Vagina (tissue), 2 donors: ENCODE measurements around the gene S100A12. TPM values are rescaled to one million over a fixed set of nuclear protein-coding genes. Genes with fewer than 3 reads are reported as not detected.
"Not testable (repeated sequence)": the region's sequence is repeated elsewhere in the genome, so short reads cannot be mapped to it uniquely, and the experiment has no call there.

Experiments used
- DNase-seq, 2 donors: peaks; one replicate each; pipeline ENCODE4 v3.0.0-alpha.2; 2017; ENCODE audit errors: extremely low spot score in 2 of 2
- H3K27ac ChIP-seq: fragments of 200-600 bp; sonication (generic); one replicate; pipeline ENCODE4 v1.5.1; 2019
- H3K27me3 ChIP-seq: fragments of 200-600 bp; sonication (generic); one replicate; pipeline ENCODE4 v1.5.1; 2019
- H3K36me3 ChIP-seq, 2 donors: fragments of 200-600 bp; sonication (generic); one replicate each; pipeline ENCODE4 v1.5.1; 2017 to 2019
- H3K4me1 ChIP-seq: fragments of 200-600 bp; sonication (generic); one replicate; pipeline ENCODE4 v1.5.1; 2019
- H3K4me3 ChIP-seq, 2 donors: fragments of 200-600 bp; sonication (generic); 1 replicate in 1 of 2; 2 replicates in 1 of 2; pipeline ENCODE4 v1.5.1; 2016 to 2019
- H3K9me3 ChIP-seq: fragments of 200-600 bp; sonication (generic); one replicate; pipeline ENCODE4 v1.5.1; 2019
- POLR2A ChIP-seq, 2 donors: fragments of 450-650 bp; IDR thresholded peaks; one replicate each; pipeline ENCODE4 v1.6.1; 2017; ENCODE audit warnings: antibody characterized with exemption in 2 of 2, mild to moderate bottlenecking in 2 of 2, moderate library complexity in 2 of 2
- POLR2AphosphoS5 ChIP-seq, 2 donors: sonication (generic); formaldehyde crosslinking; IDR thresholded peaks; one replicate each; pipeline ENCODE4 v1.9.0; 2017; ENCODE audit warnings: antibody characterized with exemption in 2 of 2, mild to moderate bottlenecking in 2 of 2, low read depth in 1 of 2; ENCODE audit not compliant: insufficient read depth in 1 of 2
- intact Hi-C: fragments of 100-400 bp; cut with DNase I; formaldehyde crosslinking; loops from one replicate; pipeline ENCODE4 v1.15.1; 2023
- total RNA-seq: library from RNA; depleted of rRNA; stranded (reverse); fragments of >200 nt; gene quantifications from one replicate; pipeline ENCODE4 v1.2.3, GENCODE V29; 2016
- TF ChIP-seq, protein P1 (sequence below), 3 experiments: fragments of 450-650 bp in 2 of 3; fragments of 200-600 bp in 1 of 3; sonication (generic) in 1 of 3; IDR thresholded peaks; one replicate each; pipeline ENCODE4 v1.5.1; 2017 to 2019; ENCODE audit warnings: antibody characterized with exemption in 3 of 3, mild to moderate bottlenecking in 2 of 3, moderate library complexity in 2 of 3

Gene S100A12
- 4.2 TPM for total RNA-seq

DNA sequence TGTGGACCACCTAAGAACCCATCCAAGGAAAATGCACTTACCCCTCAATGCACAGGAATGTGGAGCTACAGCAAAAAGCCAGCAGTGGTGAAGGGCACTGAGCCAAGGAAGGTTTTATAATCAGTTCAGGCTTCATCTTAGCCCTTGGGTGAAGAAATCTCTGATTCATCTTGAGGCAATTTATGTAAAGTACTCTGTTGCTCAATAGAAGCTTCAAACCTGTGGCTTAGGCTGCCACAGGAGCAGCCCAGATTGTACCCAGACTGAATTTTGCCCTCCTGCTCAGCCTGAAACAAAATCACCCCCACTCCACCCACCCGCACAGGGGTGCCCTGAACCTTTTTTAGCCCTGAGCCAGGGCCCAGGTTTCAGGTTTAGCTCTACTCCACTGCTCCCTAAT, at the start of gene S100A12:
S100A12 (minus strand) TSS at position 111 of the 400 bp plus-strand sequence. CDS start 1,029 bp downstream, outside the sequence.
- Histone ChIP-seq H3K27ac (peak within 1 kb of the TSS; percentile 27), H3K4me3 (no peak within 1 kb of the TSS), H3K4me1 (no peaks in the 10 kb centered on the region), H3K9me3 (no peaks in the 10 kb centered on the region), H3K27me3 (no peaks in the 10 kb centered on the region), H3K36me3 (no peaks in the 10 kb centered on the region)
- DNase-seq, result peak in 1 of 2 donors; percentile 77
- intact Hi-C loops, result no loop called here
- TF ChIP-seq POLR2A (IDR thresholded peaks at IDR 0.05) (no peak), POLR2AphosphoS5 (IDR thresholded peaks at IDR 0.05; ENCODE audit: insufficient read depth in 1 of 2, low read depth in 1 of 2) (peak in 1 of 2 donors; percentile 56)
- TF ChIP-seq, protein P1, sequence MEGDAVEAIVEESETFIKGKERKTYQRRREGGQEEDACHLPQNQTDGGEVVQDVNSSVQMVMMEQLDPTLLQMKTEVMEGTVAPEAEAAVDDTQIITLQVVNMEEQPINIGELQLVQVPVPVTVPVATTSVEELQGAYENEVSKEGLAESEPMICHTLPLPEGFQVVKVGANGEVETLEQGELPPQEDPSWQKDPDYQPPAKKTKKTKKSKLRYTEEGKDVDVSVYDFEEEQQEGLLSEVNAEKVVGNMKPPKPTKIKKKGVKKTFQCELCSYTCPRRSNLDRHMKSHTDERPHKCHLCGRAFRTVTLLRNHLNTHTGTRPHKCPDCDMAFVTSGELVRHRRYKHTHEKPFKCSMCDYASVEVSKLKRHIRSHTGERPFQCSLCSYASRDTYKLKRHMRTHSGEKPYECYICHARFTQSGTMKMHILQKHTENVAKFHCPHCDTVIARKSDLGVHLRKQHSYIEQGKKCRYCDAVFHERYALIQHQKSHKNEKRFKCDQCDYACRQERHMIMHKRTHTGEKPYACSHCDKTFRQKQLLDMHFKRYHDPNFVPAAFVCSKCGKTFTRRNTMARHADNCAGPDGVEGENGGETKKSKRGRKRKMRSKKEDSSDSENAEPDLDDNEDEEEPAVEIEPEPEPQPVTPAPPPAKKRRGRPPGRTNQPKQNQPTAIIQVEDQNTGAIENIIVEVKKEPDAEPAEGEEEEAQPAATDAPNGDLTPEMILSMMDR (IDR thresholded peaks at IDR 0.05), result no peak

DNA sequence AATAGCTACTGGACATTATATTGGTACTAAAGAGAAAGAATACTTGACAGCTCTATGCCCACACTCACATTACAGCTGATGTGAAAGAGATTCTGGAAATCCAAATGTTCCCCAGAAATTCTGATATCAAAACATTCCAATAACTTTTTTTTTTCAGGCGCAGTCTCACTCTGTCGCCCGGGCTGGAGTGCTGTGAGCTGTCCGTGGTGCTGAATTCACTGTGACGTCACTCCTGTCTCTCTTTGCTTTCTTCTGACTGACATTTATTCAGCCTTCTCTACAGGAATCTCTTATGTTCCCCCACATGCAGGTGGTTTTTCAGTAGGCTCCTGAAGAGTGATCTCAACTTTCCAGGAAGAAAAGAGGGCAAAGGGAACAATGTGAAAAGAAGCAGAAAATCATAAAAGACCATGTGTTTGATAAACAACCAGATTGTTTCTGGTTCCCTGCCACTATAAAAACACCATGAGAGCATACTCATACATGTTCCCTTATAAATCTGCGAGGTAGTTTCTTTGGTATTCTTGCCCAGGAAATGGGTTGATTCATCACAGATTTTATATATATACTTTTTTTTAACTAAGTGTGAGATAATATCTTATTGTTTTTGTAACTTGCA, 47.1 kb upstream of the S100A12 start:
- no peak overlapping the region for H3K4me3 ChIP-seq
- TF ChIP-seq POLR2A (IDR thresholded peaks at IDR 0.05), result no peak
- TF ChIP-seq POLR2AphosphoS5 (IDR thresholded peaks at IDR 0.05; ENCODE audit: insufficient read depth in 1 of 2, low read depth in 1 of 2), result peak in 1 of 2 donors; percentile 36
- DNase-seq, result no peak
- intact Hi-C loops, result no loop called here
- H3K9me3 ChIP-seq, result no peaks in the 10 kb centered on the region
- H3K36me3 ChIP-seq, result no peaks in the 10 kb centered on the region
- H3K27me3 ChIP-seq, result no peaks in the 10 kb centered on the region
- H3K27ac ChIP-seq, result no peak overlapping the region
- no peaks in the 10 kb centered on the region for H3K4me1 ChIP-seq

DNA sequence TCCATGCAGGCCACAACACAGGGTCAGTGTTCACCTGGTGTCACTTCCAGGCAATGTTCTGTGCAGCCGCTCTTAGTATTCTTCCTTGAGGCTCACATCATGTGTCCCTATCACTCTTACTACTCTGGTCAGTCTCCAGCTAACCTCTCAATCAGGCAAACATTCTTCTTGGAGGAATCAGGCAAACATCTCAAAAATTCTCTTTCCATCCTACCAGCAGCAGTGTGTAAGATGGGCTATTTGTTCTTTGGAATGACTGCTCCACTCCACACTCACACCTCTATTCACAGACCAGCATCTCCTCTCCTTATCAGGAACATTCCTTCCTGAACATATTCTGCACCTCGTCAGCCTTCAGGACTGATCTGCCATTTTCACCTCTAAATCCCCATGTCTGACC, 44.9 kb upstream of the S100A12 start:
- intact Hi-C loops, result no loop called here
- no peaks in the 10 kb centered on the region for H3K27me3 ChIP-seq

DNA sequence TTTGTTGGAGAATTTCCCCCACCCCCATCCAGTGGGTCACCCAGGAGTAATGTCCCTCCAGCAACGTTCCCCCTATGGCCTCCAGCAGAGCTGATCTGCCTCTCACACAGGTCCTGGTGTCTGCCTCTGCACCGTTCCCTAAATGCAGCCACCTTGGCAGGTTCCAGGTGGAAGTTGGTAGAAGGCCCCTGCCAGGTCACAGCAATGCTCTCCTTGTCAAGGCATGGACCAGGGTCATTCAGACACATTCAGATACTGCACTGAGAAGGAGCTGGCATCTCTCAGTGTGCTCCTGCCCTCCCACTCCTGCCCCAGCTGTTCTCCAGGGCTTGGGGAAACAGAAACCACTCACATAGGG, 44.0 kb upstream of the S100A12 start:
- H3K9me3 ChIP-seq, H3K4me3 ChIP-seq, H3K36me3 ChIP-seq, intact Hi-C loops, H3K27ac ChIP-seq, H3K27me3 ChIP-seq, H3K4me1 ChIP-seq: not testable (repeated sequence)
- DNase-seq, result peak in 1 of 2 donors; percentile 52

More for the DNA sequence above, 44.9 kb upstream of the S100A12 start:
- DNase-seq, result no peak
- H3K4me3 ChIP-seq, result no peak overlapping the region
- TF ChIP-seq, protein P1 (IDR thresholded peaks at IDR 0.05), result no peak
- TF ChIP-seq POLR2A (IDR thresholded peaks at IDR 0.05) (no peak), POLR2AphosphoS5 (IDR thresholded peaks at IDR 0.05; ENCODE audit: insufficient read depth in 1 of 2, low read depth in 1 of 2) (no peak)
- H3K27ac ChIP-seq, result no peak overlapping the region
- H3K9me3 ChIP-seq, result no peaks in the 10 kb centered on the region
- H3K36me3 ChIP-seq, result no peaks in the 10 kb centered on the region
- H3K4me1 ChIP-seq, result no peaks in the 10 kb centered on the region

DNA sequence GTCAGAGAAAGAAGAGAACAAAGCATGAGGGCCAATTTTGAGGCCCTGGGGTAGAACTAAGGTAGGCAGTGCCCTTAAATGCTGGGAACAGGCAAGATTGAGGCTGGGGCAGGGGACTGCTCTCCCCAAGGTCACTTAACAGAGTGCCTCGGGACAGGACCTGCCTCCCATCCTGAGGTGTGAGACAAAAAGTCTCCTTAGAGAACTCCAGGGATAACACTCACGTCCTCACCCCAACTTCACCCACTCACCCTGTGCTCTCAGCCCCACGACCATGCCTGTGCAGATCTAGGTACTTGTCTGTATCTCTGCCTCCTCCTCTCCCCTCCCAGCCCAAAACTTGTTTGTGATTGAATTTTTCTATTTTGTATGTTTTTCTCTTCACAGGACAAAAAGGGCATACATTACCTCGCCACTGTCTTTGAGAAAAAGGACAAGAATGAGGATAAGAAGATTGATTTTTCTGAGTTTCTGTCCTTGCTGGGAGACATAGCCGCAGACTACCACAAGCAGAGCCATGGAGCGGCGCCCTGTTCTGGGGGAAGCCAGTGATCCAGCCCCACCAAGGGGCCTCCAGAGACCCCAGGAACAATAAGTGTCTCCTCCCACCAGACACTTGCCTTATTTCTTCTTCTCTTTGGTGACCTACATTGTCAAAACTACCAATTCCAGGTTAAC, 43.5 kb upstream of the S100A12 start:
- DNase-seq, result peak in 1 of 2 donors; percentile 64
- H3K27ac ChIP-seq, H3K9me3 ChIP-seq, H3K4me1 ChIP-seq, H3K36me3 ChIP-seq, intact Hi-C loops, H3K27me3 ChIP-seq, H3K4me3 ChIP-seq: not testable (repeated sequence)

DNA sequence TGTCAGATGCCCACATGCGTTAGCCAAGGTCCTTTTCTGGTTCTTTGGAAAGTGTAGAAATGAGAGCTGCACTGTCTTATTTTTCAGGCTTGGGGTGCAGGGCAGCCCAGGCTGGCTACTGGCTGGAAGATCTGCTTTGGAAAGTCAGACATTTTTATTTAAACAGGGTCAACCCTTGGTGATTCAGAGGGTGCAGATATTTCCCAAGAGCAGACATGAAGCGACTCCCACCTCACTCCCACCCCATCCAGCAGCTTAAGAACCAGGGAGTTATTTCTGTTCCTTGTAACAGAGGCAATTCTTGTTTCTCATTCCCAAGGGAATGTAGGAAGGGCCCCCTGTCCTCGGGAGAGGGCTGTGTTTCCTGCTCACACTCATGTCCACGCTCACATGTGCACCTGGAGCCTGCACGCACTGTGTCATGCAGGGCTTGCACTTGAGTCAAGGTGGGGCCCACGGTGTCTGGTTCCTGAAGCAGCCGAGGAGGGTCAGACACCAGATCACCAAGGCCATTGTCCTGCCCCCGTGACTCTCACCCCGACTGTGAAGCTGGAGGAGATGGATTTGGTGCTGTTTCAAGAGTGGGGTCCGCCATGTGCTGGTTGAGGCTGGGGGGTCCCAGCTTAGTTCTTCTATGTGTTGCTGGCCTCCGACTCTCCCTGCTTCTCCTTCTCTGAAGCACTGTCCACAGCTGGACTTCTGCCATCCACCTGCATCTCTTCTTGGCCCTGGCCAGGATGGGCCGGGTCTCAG, 41.9 kb upstream of the S100A12 start:
- TF ChIP-seq POLR2AphosphoS5 (IDR thresholded peaks at IDR 0.05; ENCODE audit: insufficient read depth in 1 of 2, low read depth in 1 of 2) (no peak), POLR2A (IDR thresholded peaks at IDR 0.05) (no peak)
- TF ChIP-seq, protein P1 (IDR thresholded peaks at IDR 0.05), result no peak
- Histone ChIP-seq H3K27ac (no peak overlapping the region), H3K27me3 (no peaks in the 10 kb centered on the region), H3K9me3 (no peaks in the 10 kb centered on the region), H3K4me3 (no peak overlapping the region), H3K36me3 (no peaks in the 10 kb centered on the region), H3K4me1 (no peaks in the 10 kb centered on the region)
- no peak for DNase-seq
- intact Hi-C loops, result no loop called here
